C4-2B (cell line): ENCODE measurements around the gene CXCL11.
"Not testable (repeated sequence)": the region's sequence is repeated elsewhere in the genome, so short reads cannot be mapped to it uniquely, and the experiment has no call there.

Source experiments
- ZFX ChIP-seq: fragments of 450-650 bp; IDR thresholded peaks from 2 replicates; pipeline ENCODE4 v1.6.1; 2017
- TF ChIP-seq, protein P1 (sequence below): fragments of 450-650 bp; conservative IDR thresholded peaks from 2 replicates; pipeline ENCODE4 v1.5.1; 2017; ENCODE audit warnings: mild to moderate bottlenecking

DNA sequence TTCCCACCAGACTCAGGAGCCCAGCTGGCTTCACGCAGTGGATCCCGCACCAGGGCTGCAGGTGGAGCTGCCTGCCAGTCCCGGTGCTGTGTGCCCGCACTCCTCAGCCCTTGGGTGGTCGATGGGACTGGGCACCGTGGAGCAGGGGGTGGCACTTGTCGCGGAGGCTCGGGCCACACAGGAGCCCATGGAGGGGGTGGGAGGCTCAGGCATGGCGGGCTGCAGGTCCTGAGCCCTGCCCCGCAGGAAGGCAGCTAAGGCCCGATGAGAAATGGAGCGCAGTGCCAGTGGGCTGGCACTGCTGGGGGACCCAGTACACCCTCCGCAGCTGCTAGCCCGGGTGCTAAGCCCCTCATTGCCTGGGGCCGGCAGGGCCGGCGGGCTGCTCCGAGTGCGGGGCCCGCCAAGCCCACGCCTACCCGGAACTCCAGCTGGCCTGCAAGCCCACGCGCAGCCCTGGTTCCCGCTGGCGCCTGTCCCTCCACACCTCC lies 14.7 kb upstream of the CXCL11 start:
- TF ChIP-seq, protein P1, sequence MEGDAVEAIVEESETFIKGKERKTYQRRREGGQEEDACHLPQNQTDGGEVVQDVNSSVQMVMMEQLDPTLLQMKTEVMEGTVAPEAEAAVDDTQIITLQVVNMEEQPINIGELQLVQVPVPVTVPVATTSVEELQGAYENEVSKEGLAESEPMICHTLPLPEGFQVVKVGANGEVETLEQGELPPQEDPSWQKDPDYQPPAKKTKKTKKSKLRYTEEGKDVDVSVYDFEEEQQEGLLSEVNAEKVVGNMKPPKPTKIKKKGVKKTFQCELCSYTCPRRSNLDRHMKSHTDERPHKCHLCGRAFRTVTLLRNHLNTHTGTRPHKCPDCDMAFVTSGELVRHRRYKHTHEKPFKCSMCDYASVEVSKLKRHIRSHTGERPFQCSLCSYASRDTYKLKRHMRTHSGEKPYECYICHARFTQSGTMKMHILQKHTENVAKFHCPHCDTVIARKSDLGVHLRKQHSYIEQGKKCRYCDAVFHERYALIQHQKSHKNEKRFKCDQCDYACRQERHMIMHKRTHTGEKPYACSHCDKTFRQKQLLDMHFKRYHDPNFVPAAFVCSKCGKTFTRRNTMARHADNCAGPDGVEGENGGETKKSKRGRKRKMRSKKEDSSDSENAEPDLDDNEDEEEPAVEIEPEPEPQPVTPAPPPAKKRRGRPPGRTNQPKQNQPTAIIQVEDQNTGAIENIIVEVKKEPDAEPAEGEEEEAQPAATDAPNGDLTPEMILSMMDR, result not testable (repeated sequence)
- TF ChIP-seq ZFX, result not testable (repeated sequence)
